HG02840 (cell line): ENCODE results near the gene CFAP74.

ENCODE experiments used
- ATAC-seq: cut with Tn5 transposase; IDR thresholded peaks from one replicate; pipeline ENCODE4 v1.9.1; 2021; ENCODE audit warnings: mild to moderate bottlenecking, moderate library complexity, moderate number of reproducible peaks; ENCODE audit not compliant: unreplicated experiment, low FRiP score

CFAP74 gene

DNA sequence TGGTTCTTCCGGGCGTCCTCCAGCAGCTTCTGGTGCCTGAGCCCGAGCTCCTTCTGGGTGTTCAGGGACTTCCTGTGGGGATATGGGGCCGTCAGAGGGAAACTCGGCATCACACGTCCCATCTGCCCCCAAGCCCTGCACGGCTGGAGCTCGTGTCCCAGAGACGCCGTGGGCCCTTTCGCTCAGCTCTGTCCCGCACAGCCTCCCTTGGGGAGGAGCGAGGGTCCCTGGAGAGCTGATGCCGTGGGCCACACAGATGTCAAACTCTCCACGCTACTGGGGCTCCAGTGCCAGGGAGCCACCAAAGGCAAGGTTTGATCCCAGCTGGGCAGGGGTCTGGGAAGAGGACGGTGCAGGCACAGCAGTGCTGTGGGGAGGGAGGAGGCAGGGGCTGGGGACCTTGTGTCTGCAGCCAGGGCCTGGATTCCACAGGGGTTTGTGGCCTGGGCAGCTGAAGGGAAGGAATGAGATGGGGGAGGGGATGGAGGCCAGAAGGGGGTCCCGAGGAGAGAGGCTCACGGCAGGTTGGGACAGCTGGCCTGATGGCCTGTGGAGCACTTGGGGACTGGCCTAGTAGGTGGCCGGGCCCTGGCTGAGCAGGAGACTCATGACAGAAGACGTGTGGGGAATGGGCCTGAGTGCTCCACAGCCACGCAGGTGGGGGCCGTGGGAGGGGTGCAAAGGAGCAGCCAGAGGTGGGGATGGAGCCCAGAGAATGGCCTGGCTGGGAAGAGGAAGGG, 30.4 kb downstream of the CFAP74 start:
- no peak for ATAC-seq

GRCh38 chr1:1971688-1972087, 31.9 kb downstream of the CFAP74 start:
- no peak for ATAC-seq

- no peak for ATAC-seq
Observed at GRCh38 chr1:1971017-1971416, 32.6 kb downstream of the CFAP74 start.

GRCh38 chr1:1969953-1970716, 33.5 kb downstream of the CFAP74 start:
- ATAC-seq = no peak

- ATAC-seq = no peak
Observed at GRCh38 chr1:1969505-1969900, 34.1 kb downstream of the CFAP74 start.

DNA sequence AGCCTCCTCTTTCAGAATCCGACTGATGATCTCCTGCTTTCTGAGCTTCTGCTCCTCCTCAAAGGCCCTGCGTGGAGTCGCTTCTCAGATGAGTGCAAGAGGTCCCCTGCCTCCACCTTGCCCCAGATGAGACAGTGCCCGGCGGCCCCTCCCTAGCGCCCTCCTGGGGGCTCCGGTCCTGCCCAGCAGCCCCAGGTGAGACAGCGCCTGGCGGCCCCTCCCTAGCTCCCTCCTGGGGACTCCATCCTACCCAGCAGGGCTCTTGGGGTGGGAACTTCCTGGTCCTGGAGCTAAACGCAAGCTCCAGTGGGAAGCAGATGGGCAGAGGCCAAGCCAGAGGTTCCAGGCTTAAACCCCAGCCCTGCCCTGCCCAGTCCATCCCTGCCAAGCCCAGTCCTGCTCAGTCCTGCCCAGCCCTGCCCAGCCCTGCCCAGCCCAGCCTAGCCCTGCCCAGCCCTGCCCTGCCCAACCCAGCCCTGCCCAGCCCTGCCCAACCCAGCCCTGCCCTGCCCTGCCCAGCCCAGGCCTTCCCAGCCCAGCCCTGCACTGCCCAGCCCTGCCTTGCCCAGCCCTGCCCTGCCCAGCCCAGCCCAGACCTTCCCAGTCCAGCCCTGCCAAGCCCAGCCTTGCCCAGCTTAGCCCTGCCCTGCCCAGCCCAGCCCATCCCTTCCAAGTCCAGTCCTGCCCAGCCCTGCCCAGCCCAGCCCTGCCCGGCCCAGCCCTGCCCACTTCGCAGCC, 34.6 kb downstream of the CFAP74 start:
- ATAC-seq = no peak

GRCh38 chr1:1967879-1968278, 35.7 kb downstream of the CFAP74 start:
- ATAC-seq = no peak

GRCh38 chr1:1967151-1967550, 36.4 kb downstream of the CFAP74 start:
- ATAC-seq = no peak

GRCh38 chr1:1966071-1966740, 37.4 kb downstream of the CFAP74 start:
- no peak for ATAC-seq

DNA sequence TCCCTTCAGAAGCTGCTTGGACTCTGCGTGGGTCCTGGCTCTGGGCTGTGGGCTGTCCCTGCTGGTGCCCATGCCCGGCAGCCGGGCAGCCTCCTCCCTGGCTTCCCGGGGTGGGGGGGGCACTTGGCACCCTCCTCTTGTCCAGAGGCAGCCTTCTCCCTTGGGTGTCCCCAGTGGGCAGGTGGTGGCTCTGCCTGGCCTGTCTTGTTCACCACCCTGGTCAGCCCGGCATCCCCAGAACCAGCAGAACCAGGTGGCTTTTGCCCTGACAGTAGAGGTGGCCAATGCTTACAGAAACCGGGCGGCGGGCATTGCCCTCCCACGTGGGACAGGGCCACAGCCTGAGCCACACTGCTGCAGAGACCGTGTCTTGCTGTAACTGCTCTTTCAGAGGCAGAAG, 38.0 kb downstream of the CFAP74 start:
- ATAC-seq = no peak

GRCh38 chr1:1964811-1965210, 38.8 kb downstream of the CFAP74 start:
- ATAC-seq = no peak

DNA sequence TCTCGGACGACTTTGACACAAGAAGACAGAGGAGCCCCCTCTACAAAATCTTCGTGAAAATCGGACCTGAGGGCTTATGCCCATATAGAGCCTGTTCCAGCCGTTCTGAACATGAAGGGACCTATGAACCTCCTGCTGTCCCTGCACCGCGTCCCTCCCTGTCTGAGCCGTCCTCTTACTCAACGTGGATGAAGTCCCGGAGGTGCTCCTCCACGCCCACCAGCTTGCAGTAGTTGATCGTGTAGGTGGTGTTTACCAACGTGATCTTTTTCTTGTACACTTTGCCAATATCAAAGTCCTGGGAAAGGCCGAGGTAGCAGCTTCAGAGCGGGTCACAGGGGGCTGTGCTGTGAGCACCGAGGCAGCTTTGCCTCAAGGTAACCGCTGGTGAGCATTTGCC, 40.0 kb downstream of the CFAP74 start:
- ATAC-seq = no peak

- no peak for ATAC-seq
Observed at GRCh38 chr1:1962752-1963151, 40.8 kb downstream of the CFAP74 start.

- ATAC-seq = no peak
Observed at GRCh38 chr1:1960480-1961196, 42.9 kb downstream of the CFAP74 start.

- no peak for ATAC-seq
Observed at GRCh38 chr1:1959840-1960479, 43.6 kb downstream of the CFAP74 start.

GRCh38 chr1:1959459-1959839, 44.1 kb downstream of the CFAP74 start:
- ATAC-seq = no peak

GRCh38 chr1:1958071-1958541, 45.5 kb downstream of the CFAP74 start:
- no peak for ATAC-seq

DNA sequence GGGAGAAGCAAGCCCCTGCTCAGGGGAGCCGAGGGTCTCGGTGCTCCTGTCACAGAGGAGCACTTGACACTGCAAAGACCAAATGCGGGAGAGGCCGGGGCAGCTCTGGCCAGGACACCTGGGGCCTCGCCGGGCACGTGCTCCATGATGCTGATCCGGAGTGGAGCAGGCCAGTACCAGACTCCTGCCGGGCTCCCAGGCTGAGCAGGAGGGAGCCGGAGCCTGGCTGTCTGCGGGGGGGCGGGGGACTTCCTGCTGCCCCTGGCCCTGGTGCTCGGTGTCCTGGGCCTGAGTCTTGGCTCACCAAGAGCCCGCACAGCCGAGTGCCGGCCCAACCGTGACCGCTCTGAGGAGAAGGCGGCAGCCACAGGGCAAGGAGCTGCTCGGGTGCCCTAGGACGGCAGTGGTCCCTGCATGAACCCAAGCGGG, 46.0 kb downstream of the CFAP74 start:
- no peak for ATAC-seq
